HPDE6-E6E7 (cell line): Measurements from ENCODE around the gene LSM8.
"Not testable (repeated sequence)": the region's sequence is repeated elsewhere in the genome, so short reads cannot be mapped to it uniquely, and the experiment has no call there.

Experiments
- DNase-seq: peaks from one replicate; pipeline ENCODE4 v3.0.0; 2011; ENCODE audit warnings: missing footprints; ENCODE audit errors: extremely low spot score

Gene LSM8

GRCh38 chr7:118183786-118184564 is at the start of gene LSM8:
TSS of gene LSM8 (plus strand) at chr7:118184164. CDS start at chr7:118184224, 60 bp downstream.
- DNase-seq = peak; percentile 97

DNA sequence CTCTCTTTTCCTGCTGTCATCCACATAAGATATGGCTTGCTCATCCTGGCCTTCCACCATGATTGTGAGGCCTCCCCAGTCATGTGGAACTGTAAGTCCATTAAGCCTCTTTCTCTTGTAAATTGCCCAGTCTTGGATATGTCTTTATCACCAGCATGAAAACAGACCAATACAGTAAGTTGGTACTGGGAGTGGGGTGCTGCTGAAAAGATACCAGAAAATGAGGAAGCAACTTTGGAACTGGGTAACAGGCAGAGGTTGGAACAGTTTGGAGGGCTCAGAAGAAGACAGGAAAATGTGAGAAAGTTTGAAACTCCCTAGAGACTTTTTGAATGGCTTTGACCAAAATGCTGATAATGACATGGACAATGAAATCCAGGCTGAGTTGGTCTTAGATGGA is 49.5 kb upstream of the LSM8 start:
- not testable (repeated sequence) for DNase-seq

GRCh38 chr7:118140468-118140867 is 43.5 kb upstream of the LSM8 start:
- DNase-seq = no peak

- no peak for DNase-seq
Measured at GRCh38 chr7:118142012-118142411, 42.0 kb upstream of the LSM8 start.

DNA sequence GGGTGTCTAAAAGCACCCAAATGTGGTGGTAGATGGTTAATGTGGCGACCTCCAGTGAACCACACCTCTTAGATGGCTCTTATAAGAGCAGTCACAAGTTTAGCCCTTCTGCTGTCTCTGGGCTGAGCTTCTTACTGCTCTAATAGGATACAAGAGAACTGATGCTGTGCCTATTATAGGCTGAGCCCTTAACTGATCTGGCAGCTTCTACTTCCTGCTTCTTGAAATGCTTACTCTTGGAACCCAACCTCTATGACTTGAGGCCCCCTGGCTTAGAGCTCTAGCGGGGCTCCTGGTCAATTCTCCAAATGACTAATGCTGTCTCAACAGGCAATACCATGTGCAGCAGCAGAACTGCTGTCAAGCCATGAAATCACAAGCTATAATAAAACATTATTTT is 35.0 kb upstream of the LSM8 start:
- DNase-seq = no peak

- DNase-seq = no peak
Measured at GRCh38 chr7:118149394-118149793, 34.6 kb upstream of the LSM8 start.

DNA sequence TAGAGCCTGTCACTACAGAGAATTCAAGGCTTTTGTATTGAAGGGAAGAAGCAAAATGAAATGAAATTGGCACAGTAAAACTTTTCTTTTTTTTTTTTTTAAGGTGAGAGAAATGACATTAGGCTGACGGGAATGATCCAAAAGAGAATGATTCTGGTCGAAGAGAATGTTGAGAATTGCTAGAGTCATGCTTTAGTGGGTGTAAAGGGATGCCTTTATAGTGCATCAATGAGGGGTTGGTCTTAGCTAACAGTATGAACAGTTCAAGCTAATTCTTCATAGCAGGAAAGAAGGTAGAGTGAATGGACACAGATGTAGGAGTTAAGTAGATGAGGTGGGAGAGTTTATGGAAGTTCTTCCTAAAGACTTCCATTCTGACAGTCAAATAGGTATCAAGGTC is 32.3 kb upstream of the LSM8 start:
- DNase-seq = no peak

DNA sequence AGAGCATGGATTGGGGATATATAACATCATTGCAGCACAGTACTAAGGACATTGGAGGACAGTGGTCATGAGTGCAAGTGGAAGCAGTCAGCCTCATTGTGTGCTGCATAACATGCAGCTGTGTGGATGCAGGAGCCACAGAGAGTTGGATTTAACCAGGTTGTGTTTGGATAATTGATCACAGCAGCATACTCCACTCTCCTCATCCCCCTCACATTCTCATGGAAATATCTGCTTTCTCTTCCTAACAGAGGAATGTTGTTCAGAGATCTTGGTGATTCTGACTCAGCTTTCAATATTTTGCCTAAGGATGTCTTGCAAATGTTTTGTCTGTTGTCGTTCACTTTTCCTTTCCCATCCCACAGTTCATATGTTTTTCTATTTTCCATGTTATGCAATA is 31.8 kb upstream of the LSM8 start:
- no peak for DNase-seq

DNA sequence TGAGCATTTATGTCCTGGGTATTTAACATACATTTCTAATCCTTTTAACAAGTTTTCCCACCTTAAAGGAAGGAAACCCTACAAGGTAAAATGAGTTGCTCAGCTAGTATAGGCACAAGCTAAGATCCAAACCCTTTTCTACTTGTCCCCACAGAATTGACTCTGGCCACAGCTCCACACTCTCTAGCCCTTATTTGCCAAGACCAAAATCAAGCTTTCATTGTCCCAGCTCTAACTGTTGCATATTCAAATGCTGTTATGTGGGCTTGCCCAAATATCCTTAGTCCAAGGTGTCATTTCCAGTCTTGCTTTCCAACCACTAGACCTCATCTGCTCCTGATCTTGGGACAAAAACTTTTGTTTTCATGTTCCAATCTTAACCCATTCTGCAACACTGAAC is 31.3 kb upstream of the LSM8 start:
- no peak for DNase-seq

DNA sequence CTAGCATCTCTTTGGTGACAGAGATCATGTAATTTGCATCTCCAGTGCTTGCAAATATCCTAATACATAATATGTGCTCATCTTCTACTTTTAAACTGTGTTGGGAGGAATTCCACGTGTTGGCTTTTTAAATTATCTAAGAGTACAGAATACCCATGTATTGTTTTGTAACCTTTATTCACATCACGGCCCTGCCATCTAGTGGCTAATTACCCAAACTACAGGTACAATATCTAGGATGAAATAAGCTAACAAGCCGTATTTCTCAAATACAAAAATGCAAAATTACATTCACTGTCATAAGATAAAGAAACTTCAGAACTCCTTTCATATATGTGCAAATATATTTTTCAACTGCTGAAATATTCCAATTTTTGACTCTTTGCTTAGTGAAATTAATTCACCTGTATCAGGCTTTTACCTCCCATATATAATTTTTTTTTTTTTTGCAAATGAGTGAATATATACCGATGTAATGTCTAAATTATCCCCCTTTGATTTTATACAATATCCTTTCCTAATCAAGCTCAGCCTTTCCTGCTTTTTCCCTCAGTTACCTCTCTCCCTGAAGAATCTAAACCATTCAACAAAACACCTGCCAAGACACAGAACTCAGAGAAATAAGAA is 30.3 kb upstream of the LSM8 start:
- no peak for DNase-seq

GRCh38 chr7:118158766-118159165 is 25.2 kb upstream of the LSM8 start:
- DNase-seq = no peak

GRCh38 chr7:118169146-118169545 is 14.8 kb upstream of the LSM8 start:
- DNase-seq = no peak

DNA sequence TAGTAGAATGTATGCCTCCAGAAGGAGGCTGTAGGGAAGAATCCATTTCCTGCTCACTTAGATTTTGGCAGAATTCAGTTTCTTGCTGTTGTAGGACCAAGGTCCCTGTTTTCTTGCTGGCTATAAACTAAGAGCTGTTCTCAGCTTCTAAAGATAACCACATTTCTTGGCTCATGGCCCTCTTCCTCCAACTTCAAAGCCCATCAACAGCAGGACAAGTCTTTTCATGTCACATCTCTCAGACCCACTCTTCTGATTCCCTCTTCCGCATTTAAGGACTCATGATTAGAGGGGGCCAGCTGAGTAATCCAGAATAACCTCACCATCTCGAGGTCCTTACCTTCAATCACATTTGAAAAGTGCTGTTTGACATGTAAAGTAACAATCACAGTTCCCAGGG is 8.2 kb upstream of the LSM8 start:
- DNase-seq = no peak

DNA sequence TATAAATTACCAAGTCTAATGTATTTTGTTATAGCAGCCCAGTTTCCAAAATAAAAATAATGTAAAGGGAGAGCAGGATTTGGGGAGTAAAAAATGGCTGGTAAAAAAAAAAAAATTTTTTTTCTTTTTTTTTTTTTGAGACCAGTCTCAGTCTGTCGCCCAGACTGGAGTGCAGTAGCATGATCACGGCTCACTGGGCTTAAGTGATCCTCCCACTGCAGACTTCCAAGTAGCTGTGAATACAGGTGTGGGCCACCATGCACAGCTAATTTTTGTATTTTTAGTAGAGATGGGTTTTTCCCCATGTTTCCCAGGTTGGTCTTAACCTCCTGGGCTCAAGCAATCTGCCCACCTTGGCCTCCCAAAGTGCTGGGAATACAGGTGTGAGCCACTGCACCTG is 4.8 kb upstream of the LSM8 start:
- DNase-seq = no peak

- DNase-seq = no peak
Measured at GRCh38 chr7:118182593-118183427, 1.2 kb upstream of the LSM8 start.

GRCh38 chr7:118183428-118183785 is 557 bp upstream of the LSM8 start:
- no peak for DNase-seq

GRCh38 chr7:118184565-118184940 is 589 bp downstream of the LSM8 start:
- no peak for DNase-seq

DNA sequence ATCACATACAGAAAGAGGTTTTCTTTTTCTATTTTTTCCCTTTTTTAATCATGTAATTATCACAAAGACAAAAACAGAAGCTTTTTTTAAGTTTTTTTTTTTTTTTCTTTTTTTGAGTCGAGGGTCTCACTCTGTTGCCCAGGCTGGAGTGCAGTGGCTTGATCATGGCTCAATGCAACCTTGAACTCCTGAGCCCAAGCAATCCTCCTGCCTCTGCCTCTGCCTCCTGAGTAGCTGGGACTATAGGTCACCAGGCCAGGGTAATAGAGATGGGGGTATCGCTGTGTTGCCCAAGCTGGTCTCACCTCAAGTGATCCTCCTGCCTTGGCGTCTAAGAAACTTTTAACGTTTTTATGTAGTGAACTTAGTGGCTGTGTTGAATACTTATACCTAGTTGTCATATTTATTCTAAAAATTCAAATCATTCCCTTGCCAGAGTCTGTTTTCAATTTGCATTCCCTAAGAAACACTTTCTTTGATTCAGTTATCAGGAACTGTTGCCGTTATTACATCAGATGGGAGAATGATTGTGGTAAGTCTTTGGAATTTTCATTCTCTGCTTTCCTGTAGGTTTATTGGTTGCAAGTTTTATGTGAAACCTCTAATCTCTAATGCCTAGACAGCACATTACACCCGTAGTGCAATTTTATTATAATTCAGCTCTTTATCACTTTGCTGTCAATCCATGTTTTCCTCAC is 1.3 kb downstream of the LSM8 start:
- no peak for DNase-seq

DNA sequence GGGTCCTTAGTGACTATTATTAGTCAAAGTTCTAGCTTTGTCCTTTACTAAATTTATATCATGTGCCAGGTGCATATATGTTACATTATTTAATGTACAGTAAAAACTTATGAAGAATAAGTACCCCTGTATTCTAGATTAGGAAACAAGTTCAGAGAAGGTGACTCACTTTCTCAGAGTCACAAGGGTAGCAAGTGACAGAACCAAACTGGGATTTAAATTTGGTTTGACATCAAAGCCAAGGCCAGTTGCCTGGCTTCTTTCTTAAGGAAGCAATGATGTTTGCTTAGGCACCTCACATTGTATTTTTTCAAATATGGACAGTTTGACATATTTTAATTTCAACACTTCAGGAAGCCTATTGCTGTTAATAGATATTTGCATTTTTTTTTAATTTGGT is 2.5 kb downstream of the LSM8 start:
- no peak for DNase-seq

DNA sequence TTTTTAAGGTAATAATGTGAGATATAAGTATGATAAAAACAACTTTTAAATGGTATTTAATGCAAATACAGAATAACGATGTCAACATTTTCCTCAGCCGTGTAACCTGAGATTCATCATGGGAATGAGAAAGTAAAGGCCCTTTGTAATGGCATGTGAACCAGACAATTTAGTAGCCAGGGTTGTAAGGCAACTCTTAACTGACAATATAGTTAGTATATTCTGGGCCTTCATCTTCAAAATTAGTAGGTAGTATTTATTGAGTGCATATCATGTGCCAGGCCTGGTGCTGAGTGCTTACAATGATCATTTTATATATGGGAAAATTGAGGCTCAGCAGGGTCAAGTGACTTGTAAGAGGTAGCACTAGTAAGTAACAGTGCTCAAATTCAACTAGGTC is 10.6 kb downstream of the LSM8 start:
- no peak for DNase-seq

DNA sequence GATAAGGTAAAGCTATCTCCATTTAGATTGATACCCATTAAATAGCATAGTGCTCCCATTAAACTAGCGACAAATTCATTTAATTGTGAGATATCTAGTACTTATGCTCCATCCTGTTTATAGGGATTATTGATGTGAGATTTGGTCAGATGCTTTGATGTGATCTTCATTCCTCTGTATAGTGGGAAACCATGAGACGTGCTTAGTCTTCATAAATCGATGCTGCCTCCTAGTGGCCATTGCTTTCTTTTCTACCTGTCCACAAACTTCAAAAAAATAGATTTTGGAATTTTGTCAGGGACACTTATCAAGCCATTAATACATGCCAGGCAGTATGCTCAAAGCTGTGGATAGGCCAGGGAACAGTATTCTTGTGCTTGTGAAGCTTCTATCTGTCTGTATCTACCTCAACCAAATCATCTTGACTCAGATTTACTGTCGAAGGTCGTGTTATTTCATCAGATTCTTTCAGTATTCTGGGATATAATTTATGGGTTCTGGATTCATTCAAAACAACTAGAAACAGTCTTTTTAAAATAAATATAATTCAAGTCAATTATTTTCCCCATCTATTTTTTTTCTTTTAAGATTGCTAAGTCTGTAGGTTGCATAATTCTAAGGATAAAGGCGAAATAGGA is 12.0 kb downstream of the LSM8 start:
- DNase-seq = no peak

- DNase-seq = no peak
Measured at GRCh38 chr7:118202061-118202460, 18.1 kb downstream of the LSM8 start.
